ENCODE measurements around the gene NAGS.
"Not testable (repeated sequence)": the region's sequence is repeated elsewhere in the genome, so short reads cannot be mapped to it uniquely, and the experiment has no call there.

Gene NAGS

GRCh38 chr17:44033861-44034408 is 29.5 kb downstream of the NAGS start:
- H3K4me3 ChIP-seq (ENCODE audit: low read depth, low read length, poor library complexity, severe bottlenecking), result no peak overlapping the region
- TF ChIP-seq EZH2 (IDR thresholded peaks at IDR 0.05; ENCODE audit: borderline replicate concordance, low read length) (no peak), CTCF (IDR thresholded peaks at IDR 0.05; ENCODE audit: low read length) (no peak)
- no peaks in the 10 kb centered on the region for H3F3A ChIP-seq (ENCODE audit: insufficient read depth, low read length)
- peaks cover 53% of the 10 kb centered on the region for H3K36me3 ChIP-seq (ENCODE audit: insufficient read depth, low read length)
- H3K9me2 ChIP-seq (ENCODE audit: low read depth, low read length), result no peaks in the 10 kb centered on the region
- no peak overlapping the region for H3K9ac ChIP-seq (ENCODE audit: low read length)
- H3K27ac ChIP-seq (ENCODE audit: low read depth, low read length, poor library complexity, severe bottlenecking), result no peak overlapping the region
- H3K27me3 ChIP-seq (ENCODE audit: insufficient read depth, low read length), result no peaks in the 10 kb centered on the region
- no peaks in the 10 kb centered on the region for H4K20me1 ChIP-seq (ENCODE audit: insufficient read depth, low read length)
- H3K4me2 ChIP-seq (ENCODE audit: low read length), result no peak overlapping the region
- no peaks in the 10 kb centered on the region for H3K4me1 ChIP-seq (ENCODE audit: insufficient read depth, low read length, severe bottlenecking)
- no peaks in the 10 kb centered on the region for H3K79me2 ChIP-seq (ENCODE audit: insufficient read depth, low read length)
- H2AFZ ChIP-seq (ENCODE audit: low read length), result no peak overlapping the region
- no peaks in the 10 kb centered on the region for H3K9me3 ChIP-seq (ENCODE audit: low read length)

- H3K4me3 ChIP-seq (ENCODE audit: low read depth, low read length, poor library complexity, severe bottlenecking); H3K4me2 ChIP-seq (ENCODE audit: low read length); H4K20me1 ChIP-seq (ENCODE audit: insufficient read depth, low read length); H3K9ac ChIP-seq (ENCODE audit: low read length); H3F3A ChIP-seq (ENCODE audit: insufficient read depth, low read length); H2AFZ ChIP-seq (ENCODE audit: low read length); H3K27ac ChIP-seq (ENCODE audit: low read depth, low read length, poor library complexity, severe bottlenecking); H3K27me3 ChIP-seq (ENCODE audit: insufficient read depth, low read length); H3K9me2 ChIP-seq (ENCODE audit: low read depth, low read length); H3K4me1 ChIP-seq (ENCODE audit: insufficient read depth, low read length, severe bottlenecking); H3K9me3 ChIP-seq (ENCODE audit: low read length); H3K79me2 ChIP-seq (ENCODE audit: insufficient read depth, low read length): not testable (repeated sequence)
- H3K36me3 ChIP-seq (ENCODE audit: insufficient read depth, low read length), result peaks cover 56% of the 10 kb centered on the region
Measured at GRCh38 chr17:44034688-44035087, 30.3 kb downstream of the NAGS start.

GRCh38 chr17:44037471-44037870 is 33.0 kb downstream of the NAGS start:
- Histone ChIP-seq H3K4me3 (ENCODE audit: low read depth, low read length, poor library complexity, severe bottlenecking) (no peak overlapping the region), H3K36me3 (ENCODE audit: insufficient read depth, low read length) (peaks cover 57% of the 10 kb centered on the region), H3K27ac (ENCODE audit: low read depth, low read length, poor library complexity, severe bottlenecking) (no peak overlapping the region), H3K79me2 (ENCODE audit: insufficient read depth, low read length) (0 out of 2 replicates have a peak, but pooled peaks cover 5% of the 10 kb centered on the region), H3K9me3 (ENCODE audit: low read length) (no peaks in the 10 kb centered on the region), H2AFZ (ENCODE audit: low read length) (no peak overlapping the region), H3K27me3 (ENCODE audit: insufficient read depth, low read length) (no peaks in the 10 kb centered on the region), H3F3A (ENCODE audit: insufficient read depth, low read length) (no peaks in the 10 kb centered on the region), H3K9me2 (ENCODE audit: low read depth, low read length) (no peaks in the 10 kb centered on the region), H3K4me2 (ENCODE audit: low read length) (no peak overlapping the region), H3K4me1 (ENCODE audit: insufficient read depth, low read length, severe bottlenecking) (peaks cover 4% of the 10 kb centered on the region), H4K20me1 (ENCODE audit: insufficient read depth, low read length) (no peaks in the 10 kb centered on the region), H3K9ac (ENCODE audit: low read length) (no peak overlapping the region)
- TF ChIP-seq CTCF (IDR thresholded peaks at IDR 0.05; ENCODE audit: low read length), result no peak
- TF ChIP-seq EZH2 (IDR thresholded peaks at IDR 0.05; ENCODE audit: borderline replicate concordance, low read length), result no peak

GRCh38 chr17:44038604-44039011 is 34.2 kb downstream of the NAGS start:
- Histone ChIP-seq H4K20me1 (ENCODE audit: insufficient read depth, low read length) (no peaks in the 10 kb centered on the region), H3K9me2 (ENCODE audit: low read depth, low read length) (no peaks in the 10 kb centered on the region), H3K79me2 (ENCODE audit: insufficient read depth, low read length) (peaks cover 9% of the 10 kb centered on the region; the same call in 1 of the 2 replicates), H3K4me1 (ENCODE audit: insufficient read depth, low read length, severe bottlenecking) (peaks cover 4% of the 10 kb centered on the region), H3K9me3 (ENCODE audit: low read length) (no peaks in the 10 kb centered on the region), H3K27ac (ENCODE audit: low read depth, low read length, poor library complexity, severe bottlenecking) (no peak overlapping the region), H3K36me3 (ENCODE audit: insufficient read depth, low read length) (peaks cover 57% of the 10 kb centered on the region), H3K4me2 (ENCODE audit: low read length) (no peak overlapping the region), H3K27me3 (ENCODE audit: insufficient read depth, low read length) (no peaks in the 10 kb centered on the region), H2AFZ (ENCODE audit: low read length) (no peak overlapping the region), H3F3A (ENCODE audit: insufficient read depth, low read length) (no peaks in the 10 kb centered on the region), H3K9ac (ENCODE audit: low read length) (no peak overlapping the region), H3K4me3 (ENCODE audit: low read depth, low read length, poor library complexity, severe bottlenecking) (no peak overlapping the region)
- no peak for TF ChIP-seq CTCF (IDR thresholded peaks at IDR 0.05; ENCODE audit: low read length)
- TF ChIP-seq EZH2 (IDR thresholded peaks at IDR 0.05; ENCODE audit: borderline replicate concordance, low read length), result no peak
